PC-3 (cell line): ENCODE measurements around the gene PKP1.

Experiments used
- CTCF ChIP-seq: fragments of 300-600 bp; sonication (generic); conservative IDR thresholded peaks from 2 replicates; pipeline ENCODE4 v1.5.1; 2017; ENCODE audit warnings: antibody characterized with exemption, low read depth, mild to moderate bottlenecking, low read length
- EZH2phosphoT487 ChIP-seq: fragments of 300-600 bp; sonication (generic); IDR thresholded peaks from 2 replicates; pipeline ENCODE4 v1.6.1; 2018; ENCODE audit warnings: mild to moderate bottlenecking, antibody characterized with exemption, low read length, borderline replicate concordance

GRCh38 chr1:201285846-201286245 lies 2.5 kb downstream of the PKP1 start:
- TF ChIP-seq CTCF (no peak), EZH2phosphoT487 (no peak)
